Mammary epithelial cell (primary cell): Measurements from ENCODE around the gene TNFRSF14.

ENCODE experiments used
- EZH2 ChIP-seq: IDR thresholded peaks from 2 replicates; pipeline ENCODE4 v1.6.1; 2012; ENCODE audit warnings: low read length, inconsistent platforms, borderline replicate concordance
- TF ChIP-seq, protein P1 (sequence below), 2 donors: IDR thresholded peaks in 1 of 2; conservative IDR thresholded peaks in 1 of 2; 2 replicates each; pipeline ENCODE4 v1.5.1; 2011 to 2012; ENCODE audit warnings: inconsistent platforms in 2 of 2, low read length in 2 of 2, mild to moderate bottlenecking in 2 of 2, control low read depth in 1 of 2, low read depth in 1 of 2; ENCODE audit not compliant: insufficient read depth in 1 of 2; ENCODE audit errors: extremely low read depth in 1 of 2

DNA sequence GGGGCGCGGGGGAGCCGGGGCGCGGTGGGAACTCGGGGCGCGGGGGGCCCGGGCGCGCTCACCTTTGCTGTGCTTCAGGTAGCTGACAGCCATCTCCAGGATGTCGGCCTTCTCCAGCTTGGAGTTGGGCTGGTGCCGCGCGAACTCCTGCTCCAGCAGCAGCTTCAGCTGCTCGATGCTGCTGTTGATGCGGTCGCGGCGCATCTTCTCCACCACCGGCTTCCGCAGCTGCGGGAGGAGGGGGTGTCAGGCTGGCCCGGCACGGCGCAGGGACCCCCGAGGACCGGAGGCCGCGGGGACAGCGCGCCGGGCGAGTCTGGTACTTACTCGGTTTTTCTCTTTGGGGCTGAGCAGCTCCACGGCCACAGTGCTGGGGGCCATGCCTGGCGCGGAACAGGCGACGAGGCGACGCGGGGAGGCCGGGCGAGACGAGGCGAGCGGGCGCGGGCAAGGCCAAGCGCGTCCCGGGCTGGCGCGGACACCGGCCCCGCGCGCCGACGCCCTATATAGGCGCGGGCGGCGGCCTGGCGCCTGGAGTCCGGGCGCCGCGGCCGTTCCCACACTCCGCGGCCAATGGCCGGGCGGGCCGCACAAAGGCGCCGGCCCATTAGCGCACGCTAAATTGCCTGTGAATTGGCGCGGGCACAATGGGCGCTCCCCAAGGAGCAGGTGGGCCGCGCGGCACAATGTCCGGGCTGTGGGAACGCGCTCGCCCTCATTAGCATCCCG, 26.2 kb upstream of the TNFRSF14 start, which contains the start of gene HES5:
- TF ChIP-seq, protein P1, sequence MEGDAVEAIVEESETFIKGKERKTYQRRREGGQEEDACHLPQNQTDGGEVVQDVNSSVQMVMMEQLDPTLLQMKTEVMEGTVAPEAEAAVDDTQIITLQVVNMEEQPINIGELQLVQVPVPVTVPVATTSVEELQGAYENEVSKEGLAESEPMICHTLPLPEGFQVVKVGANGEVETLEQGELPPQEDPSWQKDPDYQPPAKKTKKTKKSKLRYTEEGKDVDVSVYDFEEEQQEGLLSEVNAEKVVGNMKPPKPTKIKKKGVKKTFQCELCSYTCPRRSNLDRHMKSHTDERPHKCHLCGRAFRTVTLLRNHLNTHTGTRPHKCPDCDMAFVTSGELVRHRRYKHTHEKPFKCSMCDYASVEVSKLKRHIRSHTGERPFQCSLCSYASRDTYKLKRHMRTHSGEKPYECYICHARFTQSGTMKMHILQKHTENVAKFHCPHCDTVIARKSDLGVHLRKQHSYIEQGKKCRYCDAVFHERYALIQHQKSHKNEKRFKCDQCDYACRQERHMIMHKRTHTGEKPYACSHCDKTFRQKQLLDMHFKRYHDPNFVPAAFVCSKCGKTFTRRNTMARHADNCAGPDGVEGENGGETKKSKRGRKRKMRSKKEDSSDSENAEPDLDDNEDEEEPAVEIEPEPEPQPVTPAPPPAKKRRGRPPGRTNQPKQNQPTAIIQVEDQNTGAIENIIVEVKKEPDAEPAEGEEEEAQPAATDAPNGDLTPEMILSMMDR (conservative IDR thresholded peaks at IDR 0.05 in 1 of 2, IDR thresholded peaks at IDR 0.05 in 1 of 2; ENCODE audit: extremely low read depth in 1 of 2, insufficient read depth in 1 of 2, low read depth in 1 of 2, low read length in 2 of 2): no peak
- TF ChIP-seq EZH2: peak; percentile 27
